Measurements from ENCODE around the gene CUEDC2. TPM values are rescaled to one million over a fixed set of nuclear protein-coding genes. Genes with fewer than 3 reads are reported as not detected.

CUEDC2 gene
- total RNA-seq, 1 donor from 2014 or later = 94.6 TPM

DNA sequence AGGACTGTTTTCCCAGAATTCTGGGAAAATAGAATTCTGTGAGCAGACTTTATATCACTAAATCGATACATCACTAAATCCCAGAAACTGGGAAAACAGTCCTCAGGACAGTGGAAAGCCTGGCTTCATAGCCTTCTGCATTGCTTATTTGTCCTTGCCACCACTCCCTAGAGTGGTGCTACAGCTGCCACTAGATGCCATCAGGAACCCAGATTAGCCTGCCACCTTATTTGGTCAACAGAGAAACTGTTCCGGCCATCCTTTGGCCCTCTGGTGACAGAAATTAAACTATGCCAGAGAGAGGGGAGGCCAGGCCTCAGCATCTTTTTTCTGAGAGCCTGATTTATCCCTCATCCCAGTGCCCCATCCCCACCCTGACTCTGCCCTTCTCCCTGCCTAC lies 56.5 kb downstream of the CUEDC2 start:
- no peak for DNase-seq (ENCODE audit: extremely low read depth, low read depth, low spot score)

DNA sequence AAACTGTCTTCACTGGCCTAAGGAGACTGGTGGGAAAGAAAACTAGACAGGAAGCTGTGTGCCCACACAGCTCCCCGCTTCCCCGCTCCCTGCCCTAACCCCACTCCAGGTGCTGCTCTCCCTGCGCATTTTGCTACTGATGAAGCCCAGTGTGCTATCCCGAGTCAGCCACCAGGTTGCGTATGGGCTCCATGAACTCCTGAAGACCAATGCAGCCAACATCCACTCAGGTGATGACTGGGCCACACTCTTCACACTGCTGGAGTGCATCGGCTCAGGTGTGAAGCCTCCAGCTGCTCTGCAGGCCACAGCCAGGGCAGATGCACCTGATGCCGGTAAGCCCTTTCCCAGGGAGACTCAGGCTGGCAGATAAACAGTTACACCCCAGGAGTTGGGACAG lies 57.1 kb downstream of the CUEDC2 start:
- no peak for DNase-seq (ENCODE audit: extremely low read depth, low read depth, low spot score)

Other genes starting within 250 kb of the CUEDC2 start
- not detected in 2 replicates for gene ELOVL3, start 206.3 kb downstream of the CUEDC2 start, total RNA-seq
- gene PITX3, start 191.1 kb downstream of the CUEDC2 start, total RNA-seq = not detected in 2 replicates
- 42.8 and 53.8 TPM in 2 replicates for gene GBF1, start 187.0 kb downstream of the CUEDC2 start, total RNA-seq
- 45.3 and 88.4 TPM in 2 replicates for gene NFKB2, start 36.9 kb downstream of the CUEDC2 start, total RNA-seq
- gene PSD, start 13.8 kb downstream of the CUEDC2 start, total RNA-seq = 0.15 and 0.35 TPM in 2 replicates
- 9.6 and 11.5 TPM in 2 replicates for gene FBXL15, start 11.7 kb downstream of the CUEDC2 start, total RNA-seq
- not detected in 2 replicates for gene C10orf95, start 19.0 kb upstream of the CUEDC2 start, total RNA-seq
- 172 and 205 TPM in 2 replicates for gene ACTR1A, start 70.1 kb upstream of the CUEDC2 start, total RNA-seq
- 14.0 and 17.4 TPM in 2 replicates for gene SUFU, start 71.4 kb upstream of the CUEDC2 start, total RNA-seq
- gene TRIM8, start 211.9 kb upstream of the CUEDC2 start, total RNA-seq = 163 and 181 TPM in 2 replicates

Data from glomerular endothelial cell (primary cell).